ENCODE data around the gene ABCF2. TPM values are rescaled to one million over a fixed set of nuclear protein-coding genes. Genes with fewer than 3 reads are reported as not detected.

The ABCF2 gene
- total and polyA plus RNA-seq, 2 of the 4 experiments (the other 2 are of a cell fraction) = 46.2 to 103 TPM

DNA sequence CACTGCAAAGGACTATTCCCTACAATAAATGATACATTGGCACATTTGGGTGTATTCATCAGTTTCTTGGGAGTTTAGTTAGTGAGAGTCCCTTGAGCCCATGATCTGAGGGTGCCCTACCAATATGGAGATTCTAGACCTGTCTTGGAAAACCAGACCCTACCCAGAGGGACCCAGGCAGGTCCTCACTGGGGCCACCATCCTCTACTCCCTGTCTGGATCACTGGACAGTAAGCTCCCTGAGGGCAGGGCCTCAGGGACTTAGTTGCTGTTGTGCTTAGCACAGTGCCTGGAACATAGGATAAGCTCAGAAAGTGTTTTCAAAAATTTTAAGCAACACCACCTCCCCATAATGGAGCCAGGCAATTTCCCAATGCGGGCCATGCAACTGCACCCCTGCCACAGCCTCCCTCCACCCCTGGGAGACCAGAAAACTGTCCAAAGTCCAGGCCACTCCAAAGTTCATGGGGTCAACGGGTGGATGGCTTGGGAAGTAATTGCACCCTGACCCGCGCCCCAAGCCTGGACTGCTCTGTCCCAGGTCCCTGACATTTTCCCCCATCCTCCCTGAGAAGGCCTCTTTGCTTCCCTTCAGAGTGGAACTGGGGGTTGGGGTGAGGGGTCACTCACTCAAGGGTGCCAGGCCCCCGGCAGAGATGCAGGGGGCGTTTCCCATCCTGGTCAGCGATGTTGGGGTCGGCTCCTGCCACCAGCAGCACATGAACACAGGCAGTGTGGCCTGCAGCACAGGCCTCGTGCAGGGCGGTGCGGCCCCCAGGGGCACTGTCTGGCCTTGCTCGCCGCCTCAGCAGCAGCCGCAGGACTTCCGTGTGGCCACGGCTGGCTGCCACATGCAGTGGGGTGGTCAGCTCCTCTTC lies 41.0 kb downstream of the ABCF2 start:
- H3K9ac ChIP-seq (ENCODE audit: low read depth, low read length) = no peak overlapping the region
- H3K4me1 ChIP-seq (ENCODE audit: control insufficient read depth, insufficient read depth, low read length) = no peaks in the 10 kb centered on the region
- no peak overlapping the region for H2AK9ac ChIP-seq (replicated peaks; ENCODE audit: low read depth, low read length, poor library complexity)
- no peak overlapping the region for H3K23ac ChIP-seq (ENCODE audit: low read depth, low read length)
- H4K5ac ChIP-seq (ENCODE audit: low read depth, low read length) = no peak overlapping the region
- ATAC-seq (ENCODE audit: low read depth) = no peak
- H2BK15ac ChIP-seq (ENCODE audit: low read depth, low read length) = no peak overlapping the region
- no peak overlapping the region for H3K18ac ChIP-seq (ENCODE audit: low read depth, low read length)
- no peak overlapping the region for H3K4me2 ChIP-seq (ENCODE audit: low read depth, low read length)
- ChIA-PET CTCF (no interaction called here), POLR2A (ENCODE audit: unreplicated experiment) (no interaction called here)
- H3K14ac ChIP-seq (replicated peaks; ENCODE audit: low read depth, low read length) = no peak overlapping the region
- no peak overlapping the region for H2AFZ ChIP-seq (replicated peaks; ENCODE audit: low read length, poor library complexity)
- H3K79me1 ChIP-seq (ENCODE audit: low read depth in 1 of 2, low read length in 2 of 2) = no peaks in the 10 kb centered on the region
- H3K4me3 ChIP-seq (ENCODE audit: insufficient read depth, low read depth, low read length) = no peak overlapping the region
- dilution Hi-C loops (cut with HindIII; ENCODE audit: low sequenced_read_pairs, unreplicated experiment) (no loop called here), in situ Hi-C loops (cut with MboI; ENCODE audit: low sequenced_read_pairs) (no loop called here), intact Hi-C loops (cut with micrococcal nuclease) (no loop called here)
- no peak overlapping the region for H3K4ac ChIP-seq (ENCODE audit: low read depth, low read length)
- no peak overlapping the region for H2BK120ac ChIP-seq (ENCODE audit: low read depth, low read length)
- DNase-seq = no peak
- no peaks in the 10 kb centered on the region for H3K36me3 ChIP-seq (ENCODE audit: control insufficient read depth, insufficient read depth, low read length)
- H3K56ac ChIP-seq (ENCODE audit: extremely low read depth, insufficient read depth, low read length) = no peak overlapping the region
- H3K27me3 ChIP-seq (ENCODE audit: control insufficient read depth, insufficient read depth, low read length) = peaks cover 69% of the 10 kb centered on the region
- H4K20me1 ChIP-seq (ENCODE audit: insufficient read depth, low read length) = no peaks in the 10 kb centered on the region
- no peak overlapping the region for H4K8ac ChIP-seq (ENCODE audit: low read depth in 2 of 2, low read length in 2 of 2)
- no peak overlapping the region for H2AK5ac ChIP-seq (ENCODE audit: low read depth, low read length)
- H2BK20ac ChIP-seq (ENCODE audit: low read depth, low read length) = no peak overlapping the region
- BruUV-seq (replicated peaks) = no TSS peak
- no peak overlapping the region for H3K27ac ChIP-seq (ENCODE audit: insufficient read depth, low read length)
- no peaks in the 10 kb centered on the region for H3K9me1 ChIP-seq (ENCODE audit: insufficient read depth, low read length)
- WGBS, 2 experiments (ENCODE audit: extremely low coverage in 2 of 2, insufficient read length in 1 of 2) = 63% methylated on average over 8 of the region's 16 CpGs; no CpG with 5 or more reads in 1 of the 2 experiments
- TF ChIP-seq CEBPB (IDR thresholded peaks at IDR 0.05; ENCODE audit: low read depth, low read length) = no peak
- no peak for TF ChIP-seq CHD1 (IDR thresholded peaks at IDR 0.05; ENCODE audit: low read depth, low read length)
- no peak for TF ChIP-seq SMC3 (IDR thresholded peaks at IDR 0.05; ENCODE audit: low read depth, low read length)
- TF ChIP-seq NFE2L2 (IDR thresholded peaks at IDR 0.05; ENCODE audit: low read depth, low read length) = no peak
- TF ChIP-seq MAZ (IDR thresholded peaks at IDR 0.05; ENCODE audit: borderline replicate concordance, low read depth, low read length) = no peak
- TF ChIP-seq ELK1 (IDR thresholded peaks at IDR 0.05; ENCODE audit: borderline replicate concordance, low read depth, low read length) = no peak
- TF ChIP-seq USF2 (IDR thresholded peaks at IDR 0.05; ENCODE audit: low read depth, low read length) = no peak
- TF ChIP-seq BHLHE40 (IDR thresholded peaks at IDR 0.05; ENCODE audit: low read depth, low read length) = no peak
- TF ChIP-seq MAFK (IDR thresholded peaks at IDR 0.05; ENCODE audit: low read depth, low read length) = no peak
- TF ChIP-seq RFX5 (IDR thresholded peaks at IDR 0.05; ENCODE audit: low read depth, low read length) = no peak
- TF ChIP-seq MXI1 (IDR thresholded peaks at IDR 0.05; ENCODE audit: borderline replicate concordance, low read depth, low read length) = no peak
- no peak overlapping the region for H4K91ac ChIP-seq (ENCODE audit: insufficient read depth, low read depth, low read length)
- no peak overlapping the region for H2BK5ac ChIP-seq (ENCODE audit: low read depth, low read length, poor library complexity, severe bottlenecking)
- H3K9me3 ChIP-seq (ENCODE audit: control insufficient read depth, insufficient read depth, low read length) = no peaks in the 10 kb centered on the region

All from IMR-90 (cell line).